Epidermal melanocyte (primary cell): Measurements from ENCODE around the gene RIMKLA.
A peak's percentile ranks its signal among the peaks of the same experiment; 100 is the strongest.

ENCODE experiments used
- DNase-seq: peaks from one replicate; pipeline ENCODE4 v3.0.0; 2011; ENCODE audit warnings: low spot score; ENCODE audit not compliant: insufficient read length

The RIMKLA gene

GRCh38 chr1:42427240-42427639 lies 46.6 kb downstream of the RIMKLA start:
- DNase-seq, result no peak

GRCh38 chr1:42429603-42430002 lies 49.0 kb downstream of the RIMKLA start:
- DNase-seq, result no peak

- DNase-seq, result no peak
Measured at GRCh38 chr1:42430286-42431135, 49.9 kb downstream of the RIMKLA start.

DNA sequence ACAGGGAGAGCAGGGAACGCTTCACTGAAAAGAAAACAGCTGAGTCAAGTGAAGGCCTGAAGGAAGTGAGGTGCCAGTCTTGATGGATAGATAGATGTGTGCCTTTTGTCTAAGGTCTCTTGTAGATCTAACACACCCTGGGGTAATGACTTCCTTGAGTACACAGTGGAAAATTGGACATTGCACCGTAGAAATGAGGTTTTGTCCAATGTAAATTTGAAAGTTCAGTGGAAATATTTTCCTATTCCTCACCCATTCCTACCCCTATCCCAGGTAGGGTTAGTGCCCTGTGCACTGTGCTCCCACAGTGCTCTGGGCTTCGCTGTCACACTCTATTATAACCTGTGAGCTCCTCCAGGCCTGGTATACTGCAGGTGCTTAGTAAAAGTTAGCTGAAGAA lies 50.9 kb downstream of the RIMKLA start:
- no peak for DNase-seq

DNA sequence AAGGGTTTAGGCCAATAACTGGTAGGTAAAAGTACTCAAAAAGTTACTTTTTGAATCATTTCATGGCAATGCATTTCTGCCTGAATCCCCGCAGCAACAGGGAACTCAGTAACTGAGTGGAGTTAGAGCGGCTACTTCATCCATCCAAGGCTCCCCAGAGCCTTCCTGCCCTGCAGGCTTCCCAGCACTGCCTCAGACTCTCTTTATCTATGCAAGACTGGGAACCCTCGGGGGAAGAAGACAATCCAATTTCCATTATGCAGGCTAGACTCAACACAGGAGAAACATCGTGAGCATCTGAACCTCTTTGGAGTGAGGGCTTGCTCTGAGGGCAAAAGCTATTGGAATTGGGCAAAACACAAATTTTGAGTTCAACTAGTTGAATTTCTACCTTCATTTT lies 52.1 kb downstream of the RIMKLA start:
- no peak for DNase-seq

DNA sequence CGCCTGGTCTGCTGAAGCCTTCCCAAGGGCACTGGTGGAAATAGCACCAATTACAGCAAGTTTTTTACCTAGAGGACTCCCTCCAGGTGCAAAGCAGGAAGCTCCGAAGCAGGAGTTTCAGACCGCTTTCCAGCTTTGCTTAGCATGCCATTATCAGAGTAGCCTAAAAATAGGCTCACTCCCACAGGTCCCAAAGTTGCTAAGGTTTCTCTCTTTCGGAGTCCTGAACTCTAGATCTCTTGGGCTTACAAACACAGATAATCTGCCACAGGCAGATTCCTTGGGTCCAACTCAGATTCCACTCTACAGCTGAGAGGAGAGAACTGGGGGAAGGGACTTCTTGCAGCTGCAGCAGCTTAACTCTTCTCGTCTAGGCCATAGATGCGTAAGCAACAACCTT lies 52.8 kb downstream of the RIMKLA start:
- no peak for DNase-seq

GRCh38 chr1:42434340-42434739 lies 53.7 kb downstream of the RIMKLA start:
- DNase-seq, result no peak

DNA sequence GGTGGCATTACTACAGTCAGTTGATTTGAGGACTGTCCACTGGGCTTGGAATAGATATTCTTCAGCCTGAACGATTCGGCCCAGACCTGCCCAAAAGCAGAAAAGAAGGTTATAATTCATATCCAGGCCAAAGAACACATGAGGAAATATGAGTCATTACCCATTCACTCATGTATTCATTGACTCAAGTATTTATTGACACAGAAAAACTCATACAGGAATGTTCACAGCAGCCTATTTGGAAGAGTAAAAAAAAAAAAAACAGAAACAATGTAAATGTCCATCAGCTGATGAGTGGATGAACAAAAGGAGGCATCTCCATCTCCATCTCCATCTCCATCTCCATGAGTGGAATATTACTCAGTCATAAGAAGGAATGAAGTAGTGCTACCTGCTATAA lies 59.3 kb downstream of the RIMKLA start:
- no peak for DNase-seq

GRCh38 chr1:42442662-42443061 lies 62.1 kb downstream of the RIMKLA start:
- DNase-seq, result no peak

- DNase-seq, result no peak
Measured at GRCh38 chr1:42449256-42449655, 68.7 kb downstream of the RIMKLA start.

GRCh38 chr1:42450061-42450460 lies 69.5 kb downstream of the RIMKLA start:
- no peak for DNase-seq

DNA sequence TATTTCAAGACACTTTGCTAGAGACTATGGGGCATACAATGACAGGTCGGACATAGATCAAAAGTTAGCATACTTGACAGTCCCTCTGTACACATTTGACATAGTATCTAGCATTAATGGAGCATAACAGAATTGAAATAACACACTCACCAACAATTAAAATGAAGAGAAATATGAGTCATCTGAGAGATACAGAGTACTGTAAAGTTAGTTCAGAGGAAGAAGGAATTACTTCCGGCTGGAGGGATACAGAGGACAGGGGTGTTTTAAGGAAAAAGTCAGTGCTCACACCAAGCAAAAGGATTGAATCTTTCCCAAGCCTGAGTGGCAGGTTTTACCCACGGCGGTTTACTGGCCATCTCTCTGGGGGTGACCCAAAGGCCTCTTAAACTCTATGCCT lies 72.8 kb downstream of the RIMKLA start:
- DNase-seq, result no peak

DNA sequence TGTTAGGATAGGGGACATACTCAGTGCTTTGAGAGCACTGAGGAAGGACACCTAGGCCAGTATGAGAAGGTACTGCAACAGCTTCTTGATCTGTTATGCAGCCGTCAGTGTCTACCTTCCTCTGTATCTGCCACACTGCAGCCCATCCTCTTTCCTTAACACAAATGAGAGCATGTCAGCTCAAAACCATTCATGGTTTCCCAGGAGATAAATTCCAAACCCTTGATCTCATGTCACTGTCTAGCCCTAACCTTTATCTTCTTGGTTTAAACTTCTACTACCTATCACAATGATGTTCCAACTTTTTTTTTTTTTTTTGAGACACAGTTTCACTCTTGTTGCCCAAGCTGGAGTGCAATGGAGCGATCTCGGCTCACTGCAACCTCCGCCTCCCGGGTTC lies 73.8 kb downstream of the RIMKLA start:
- DNase-seq, result no peak

DNA sequence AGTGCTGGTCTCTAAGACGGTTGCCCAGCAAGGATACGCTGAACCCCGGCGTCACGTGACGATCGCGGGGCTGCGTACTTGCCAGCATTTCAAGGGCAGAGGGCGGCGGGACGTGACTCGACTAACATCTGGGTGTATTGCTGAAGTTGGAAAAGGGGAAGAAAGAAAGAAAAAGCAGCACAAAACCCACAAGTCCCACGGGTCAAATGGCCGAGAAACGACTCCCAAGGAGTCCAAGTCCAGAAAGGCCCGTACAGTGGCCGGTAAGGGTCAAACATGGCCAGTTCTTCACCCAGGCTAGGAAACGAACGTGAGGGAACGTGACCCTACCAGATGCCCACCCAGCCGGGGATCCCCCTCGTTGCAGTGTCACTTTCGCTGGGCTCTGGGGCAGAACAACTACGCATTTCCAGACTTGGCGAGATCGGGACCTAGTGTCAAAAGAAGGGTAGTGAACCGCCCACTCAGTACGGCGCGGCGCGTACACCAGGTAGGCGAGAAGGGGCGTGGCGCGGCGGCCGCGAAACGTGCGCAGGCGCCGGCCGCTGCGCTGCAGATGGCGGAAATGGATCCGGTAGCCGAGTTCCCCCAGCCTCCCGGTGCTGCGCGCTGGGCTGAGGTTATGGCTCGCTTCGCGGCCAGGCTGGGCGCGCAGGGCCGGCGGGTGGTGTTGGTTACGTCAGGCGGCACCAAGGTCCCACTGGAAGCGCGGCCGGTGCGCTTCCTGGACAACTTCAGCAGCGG lies 75.6 kb downstream of the RIMKLA start, which contains the start of the genes PPCS and ZMYND12:
TSS of gene PPCS (plus strand) at position 534 of the 744 bp plus-strand sequence. CDS start at position 557, 23 bp downstream.
TSS of gene ZMYND12 (minus strand) at position 13 of the 744 bp plus-strand sequence. CDS start 25 bp downstream, outside the sequence.
- peak; percentile 61 for DNase-seq

DNA sequence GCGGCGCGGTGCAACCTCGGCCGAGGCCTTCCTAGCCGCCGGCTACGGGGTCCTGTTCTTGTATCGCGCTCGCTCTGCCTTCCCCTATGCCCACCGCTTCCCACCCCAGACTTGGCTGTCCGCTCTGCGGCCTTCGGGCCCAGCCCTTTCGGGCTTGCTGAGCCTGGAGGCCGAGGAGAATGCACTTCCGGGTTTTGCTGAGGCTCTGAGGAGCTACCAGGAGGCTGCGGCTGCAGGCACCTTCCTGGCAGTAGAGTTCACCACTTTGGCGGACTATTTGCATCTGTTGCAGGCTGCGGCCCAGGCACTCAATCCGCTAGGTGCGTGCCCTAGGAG lies 76.1 kb downstream of the RIMKLA start:
- no peak for DNase-seq

- DNase-seq, result no peak
Measured at GRCh38 chr1:42461196-42461595, 80.6 kb downstream of the RIMKLA start.

DNA sequence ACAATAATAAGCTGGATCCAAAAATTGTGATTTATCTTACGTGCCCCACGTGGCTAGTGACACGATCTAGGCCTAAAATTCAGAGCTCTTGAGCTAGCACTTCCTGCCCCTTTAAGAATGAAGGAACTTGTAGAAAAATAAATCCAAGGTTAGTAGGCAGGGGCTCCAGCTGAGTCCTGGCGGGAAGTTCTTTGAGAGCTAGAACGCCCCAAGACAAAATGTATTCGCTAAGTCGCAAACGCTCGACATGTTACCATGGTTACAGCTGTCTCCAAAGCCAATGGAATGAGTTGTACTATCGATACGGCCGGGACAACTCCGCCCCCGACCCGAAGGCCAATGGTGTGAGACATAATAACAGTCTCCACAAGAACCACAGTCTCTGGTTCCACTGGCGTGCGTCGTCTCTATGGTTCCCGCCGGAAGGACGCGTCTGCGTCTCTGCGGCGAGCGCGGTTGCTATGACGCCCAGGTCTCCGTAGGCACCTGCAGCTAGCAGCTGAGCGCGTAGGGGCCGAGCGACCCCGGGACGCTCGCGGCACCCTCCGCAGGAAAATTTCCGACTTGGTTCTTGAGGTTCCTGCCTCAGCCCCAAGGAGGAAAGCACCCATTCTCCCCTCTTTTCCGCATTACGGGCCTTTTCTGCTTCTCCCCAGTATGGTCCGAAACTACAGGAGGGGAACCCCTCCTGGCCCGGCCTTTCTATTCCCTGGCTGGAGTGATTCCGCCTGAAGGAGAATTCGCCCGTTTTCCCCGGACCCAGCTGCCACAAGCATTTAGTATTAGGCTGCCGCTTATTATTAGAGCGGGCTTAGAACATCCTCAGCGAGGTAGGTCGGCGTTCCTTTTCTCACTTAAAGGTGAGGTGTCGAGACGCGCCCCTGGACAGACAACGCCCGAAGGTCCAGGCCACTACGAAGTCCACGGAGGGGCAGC lies 82.5 kb downstream of the RIMKLA start, which contains the start of gene CCDC30:
TSS of gene CCDC30 (plus strand) at position 459 of the 936 bp plus-strand sequence. CDS start 17,266 bp downstream, outside the sequence.
- peak; percentile 98 for DNase-seq

DNA sequence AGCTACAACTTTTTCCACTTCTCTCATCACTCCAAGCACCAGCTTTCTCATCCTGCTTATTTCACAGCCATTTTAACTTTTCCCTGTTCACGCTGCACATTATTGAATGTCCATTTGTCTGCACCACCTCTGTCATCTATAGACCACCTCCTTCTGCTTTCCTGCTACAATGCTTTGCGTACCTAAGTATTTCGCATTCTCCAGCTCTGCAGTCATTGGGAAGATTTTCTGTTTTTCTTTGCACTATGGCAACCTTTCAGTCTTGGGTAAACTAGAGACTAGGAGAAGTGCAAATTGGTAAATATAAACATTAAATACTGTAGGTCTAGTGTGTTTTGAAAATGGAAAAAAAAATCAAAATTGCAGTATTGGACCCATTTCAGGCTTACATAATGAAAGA lies 83.3 kb downstream of the RIMKLA start:
- no peak for DNase-seq

DNA sequence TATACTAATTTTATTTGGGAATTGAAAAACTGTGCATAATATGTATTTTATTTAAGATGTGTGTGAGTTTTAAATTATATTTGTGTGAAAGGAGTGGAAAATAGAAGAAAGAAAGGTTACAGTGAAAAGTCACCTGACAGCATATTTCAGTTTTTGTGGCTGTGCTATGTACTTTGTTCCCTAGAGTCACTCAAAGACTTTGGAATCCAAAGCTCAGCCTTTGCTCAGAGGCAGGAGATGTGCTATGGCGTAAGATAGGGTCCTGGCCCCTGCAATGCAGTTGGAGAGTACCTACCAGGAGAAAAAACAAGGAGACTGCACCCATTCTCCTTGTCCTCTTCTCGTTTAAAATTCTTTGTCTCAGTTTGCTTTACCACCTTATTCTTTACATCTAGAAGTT lies 85.4 kb downstream of the RIMKLA start:
- no peak for DNase-seq

DNA sequence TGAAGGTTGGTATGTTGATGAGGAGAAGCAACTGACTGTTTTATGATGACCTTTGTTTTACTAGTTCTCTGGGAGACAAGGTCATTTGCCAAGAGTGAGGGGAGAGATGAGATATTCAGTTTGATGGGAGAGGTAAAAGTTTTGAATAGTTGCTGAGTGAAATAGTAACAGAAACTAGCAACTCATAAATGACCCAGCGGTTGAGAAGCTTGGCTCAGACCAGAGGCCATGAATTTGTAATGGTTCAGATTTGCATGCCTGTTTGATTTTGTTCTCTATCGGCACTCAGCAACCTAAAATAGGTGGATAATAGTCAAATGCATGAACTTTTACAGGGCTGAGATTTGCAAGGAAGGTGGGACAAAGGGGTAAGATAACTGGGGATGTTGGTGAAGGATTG lies 89.1 kb downstream of the RIMKLA start:
- no peak for DNase-seq
